SH-SY5Y (cell line): Measurements from ENCODE around the gene SGCA.

Experiments
- GATA2 ChIP-seq: IDR thresholded peaks from 2 replicates; pipeline ENCODE4 v1.6.1; 2011; ENCODE audit warnings: mild to moderate bottlenecking, low read depth, low read length
- GATA3 ChIP-seq: IDR thresholded peaks from 2 replicates; pipeline ENCODE4 v1.6.1; 2011; ENCODE audit warnings: low read depth, mild to moderate bottlenecking, low read length, moderate library complexity

GRCh38 chr17:50172936-50173334 is 7.1 kb downstream of the SGCA start:
- TF ChIP-seq GATA2 (no peak), GATA3 (no peak)
